Natural killer cell (primary cell): ENCODE results near the gene DCUN1D2. TPM values are rescaled to one million over a fixed set of nuclear protein-coding genes. Genes with fewer than 3 reads are reported as not detected.

Experiments
- ATAC-seq, 3 donors: fragments of 150-1000 bp in 2 of 3; fragments of 200-7000 bp in 1 of 3; cut with Tn5 transposase; 1 replicate in 1 of 3; 2 replicates in 2 of 3; pipeline ENCODE4 v1.10.0; 2021; ENCODE audit warnings: mild to moderate bottlenecking in 2 of 3, moderate library complexity in 2 of 3
- DNase-seq, 2 donors: peaks; one replicate each; pipeline versions ENCODE4 v3.0.0 to v3.0.0-alpha.2; 2013 to 2021; ENCODE audit warnings: mixed read lengths in 1 of 2
- H3K27ac ChIP-seq: one replicate; pipeline ENCODE4 v1.5.1; 2013; ENCODE audit warnings: mild to moderate bottlenecking, low read length
- H3K27me3 ChIP-seq: one replicate; pipeline ENCODE4 v1.6.1; 2013; ENCODE audit warnings: low read length; ENCODE audit not compliant: control insufficient read depth, insufficient read depth
- H3K36me3 ChIP-seq: one replicate; pipeline ENCODE4 v1.6.1; 2013; ENCODE audit warnings: low read length; ENCODE audit not compliant: control insufficient read depth, insufficient read depth
- H3K4me1 ChIP-seq: one replicate; pipeline ENCODE4 v1.6.1; 2013; ENCODE audit warnings: low read length; ENCODE audit not compliant: control insufficient read depth, insufficient read depth
- H3K4me3 ChIP-seq: one replicate; pipeline ENCODE4 v1.5.1; 2013; ENCODE audit warnings: low read length
- H3K9me3 ChIP-seq: one replicate; pipeline ENCODE4 v1.6.1; 2013; ENCODE audit warnings: low read length; ENCODE audit not compliant: control insufficient read depth, insufficient read depth
- H3K27ac Mint-ChIP-seq, 2 donors: one replicate each; pipeline ENCODE4 v1.8.0; 2022; ENCODE audit warnings: mild to moderate bottlenecking in 2 of 2, mixed read lengths in 2 of 2, moderate library complexity in 1 of 2
- H3K27me3 Mint-ChIP-seq, 2 donors: one replicate each; pipeline ENCODE4 v1.8.0; 2022; ENCODE audit warnings: low read depth in 2 of 2, mixed read lengths in 2 of 2
- H3K36me3 Mint-ChIP-seq: one replicate; pipeline ENCODE4 v1.8.0; 2022; ENCODE audit warnings: mixed read lengths
- H3K4me1 Mint-ChIP-seq, 2 donors: one replicate each; pipeline ENCODE4 v1.8.0; 2022; ENCODE audit warnings: mixed read lengths in 2 of 2
- H3K4me3 Mint-ChIP-seq: one replicate; pipeline ENCODE4 v1.8.0; 2022; ENCODE audit warnings: mild to moderate bottlenecking, moderate library complexity, mixed read lengths
- H3K9me3 Mint-ChIP-seq, 2 donors: one replicate each; pipeline ENCODE4 v1.8.0; 2022; ENCODE audit warnings: mixed read lengths in 2 of 2
- WGBS: methylation state at CpG from one replicate; pipeline ENCODE4 v1.1.7; 2013; ENCODE audit warnings: missing lambda C conversion rate; ENCODE audit not compliant: insufficient coverage; 5-methylcytosine and 5-hydroxymethylcytosine counted together
- intact Hi-C: fragments of 100-400 bp; cut with micrococcal nuclease; formaldehyde crosslinking; loops from one replicate; pipeline ENCODE4 v1.14.2; 2022
- total RNA-seq, 4 donors: library from RNA; stranded (reverse); fragments of 120-200 nt in 1 of 4; gene quantifications; one replicate each; pipeline versions ENCODE4 v1.2.3 to v1.2.4, GENCODE V29; 2013 to 2022
- TF ChIP-seq, protein P1 (sequence below): fragments of 200-600 bp; IDR thresholded peaks from one replicate; pipeline ENCODE4 v1.8.0; 2022; ENCODE audit warnings: antibody characterized with exemption

The DCUN1D2 gene
- total RNA-seq, 3 donors from 2014 or later (not counting 1 experiment from before 2014, with no cell fraction given), result 26.1 to 33.9 (median 27.1) TPM

DNA sequence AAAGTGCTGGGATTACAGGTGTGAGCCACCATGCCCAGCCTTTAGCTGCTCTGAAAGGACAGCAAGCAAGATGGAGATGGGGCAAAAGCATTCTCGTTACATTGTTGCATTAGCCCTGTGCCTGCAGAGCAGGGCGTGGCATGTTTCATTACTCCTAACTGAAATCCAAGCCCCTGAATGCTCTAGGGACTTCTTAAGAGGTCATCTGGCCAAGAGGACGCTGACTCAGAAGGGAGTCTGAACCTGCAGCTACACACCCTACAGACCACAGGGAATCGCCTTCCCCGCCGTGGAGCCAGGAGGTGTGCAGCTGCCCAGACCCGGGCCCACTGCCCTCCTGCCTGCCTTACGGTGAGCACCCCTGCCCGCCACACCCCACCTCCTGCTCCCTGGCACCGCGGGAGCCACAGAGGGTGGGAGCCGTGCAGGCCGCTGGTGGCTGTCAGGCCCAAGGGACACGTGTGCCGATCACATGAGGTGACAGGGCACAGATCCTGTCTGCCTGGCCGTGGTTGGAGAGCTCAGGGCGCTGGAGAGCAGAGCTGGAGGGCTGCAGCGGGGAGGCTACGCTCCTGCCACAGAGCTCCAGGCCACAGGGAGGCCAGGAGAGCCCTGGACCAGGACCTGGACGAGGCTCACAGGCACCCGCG, 64.4 kb downstream of the DCUN1D2 start:
- intact Hi-C loops, result no loop called here
- Mint-ChIP-seq H3K27ac (no peak overlapping the region), H3K4me1 (no peaks in the 10 kb centered on the region), H3K9me3 (no peaks in the 10 kb centered on the region), H3K4me3 (no peak overlapping the region), H3K36me3 (no peaks in the 10 kb centered on the region), H3K27me3 (no peaks in the 10 kb centered on the region)
- no peaks in the 10 kb centered on the region for H3K27me3 ChIP-seq
- TF ChIP-seq, protein P1, sequence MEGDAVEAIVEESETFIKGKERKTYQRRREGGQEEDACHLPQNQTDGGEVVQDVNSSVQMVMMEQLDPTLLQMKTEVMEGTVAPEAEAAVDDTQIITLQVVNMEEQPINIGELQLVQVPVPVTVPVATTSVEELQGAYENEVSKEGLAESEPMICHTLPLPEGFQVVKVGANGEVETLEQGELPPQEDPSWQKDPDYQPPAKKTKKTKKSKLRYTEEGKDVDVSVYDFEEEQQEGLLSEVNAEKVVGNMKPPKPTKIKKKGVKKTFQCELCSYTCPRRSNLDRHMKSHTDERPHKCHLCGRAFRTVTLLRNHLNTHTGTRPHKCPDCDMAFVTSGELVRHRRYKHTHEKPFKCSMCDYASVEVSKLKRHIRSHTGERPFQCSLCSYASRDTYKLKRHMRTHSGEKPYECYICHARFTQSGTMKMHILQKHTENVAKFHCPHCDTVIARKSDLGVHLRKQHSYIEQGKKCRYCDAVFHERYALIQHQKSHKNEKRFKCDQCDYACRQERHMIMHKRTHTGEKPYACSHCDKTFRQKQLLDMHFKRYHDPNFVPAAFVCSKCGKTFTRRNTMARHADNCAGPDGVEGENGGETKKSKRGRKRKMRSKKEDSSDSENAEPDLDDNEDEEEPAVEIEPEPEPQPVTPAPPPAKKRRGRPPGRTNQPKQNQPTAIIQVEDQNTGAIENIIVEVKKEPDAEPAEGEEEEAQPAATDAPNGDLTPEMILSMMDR, result no peak
- H3K9me3 ChIP-seq, result no peaks in the 10 kb centered on the region
- H3K27ac ChIP-seq, result no peak overlapping the region
- H3K36me3 ChIP-seq, result no peaks in the 10 kb centered on the region
- 91% methylated on average over 22 of the region's 22 CpGs for WGBS
- ATAC-seq (no peak), DNase-seq (no peak)
- no peak overlapping the region for H3K4me3 ChIP-seq
- H3K4me1 ChIP-seq, result no peaks in the 10 kb centered on the region

DNA sequence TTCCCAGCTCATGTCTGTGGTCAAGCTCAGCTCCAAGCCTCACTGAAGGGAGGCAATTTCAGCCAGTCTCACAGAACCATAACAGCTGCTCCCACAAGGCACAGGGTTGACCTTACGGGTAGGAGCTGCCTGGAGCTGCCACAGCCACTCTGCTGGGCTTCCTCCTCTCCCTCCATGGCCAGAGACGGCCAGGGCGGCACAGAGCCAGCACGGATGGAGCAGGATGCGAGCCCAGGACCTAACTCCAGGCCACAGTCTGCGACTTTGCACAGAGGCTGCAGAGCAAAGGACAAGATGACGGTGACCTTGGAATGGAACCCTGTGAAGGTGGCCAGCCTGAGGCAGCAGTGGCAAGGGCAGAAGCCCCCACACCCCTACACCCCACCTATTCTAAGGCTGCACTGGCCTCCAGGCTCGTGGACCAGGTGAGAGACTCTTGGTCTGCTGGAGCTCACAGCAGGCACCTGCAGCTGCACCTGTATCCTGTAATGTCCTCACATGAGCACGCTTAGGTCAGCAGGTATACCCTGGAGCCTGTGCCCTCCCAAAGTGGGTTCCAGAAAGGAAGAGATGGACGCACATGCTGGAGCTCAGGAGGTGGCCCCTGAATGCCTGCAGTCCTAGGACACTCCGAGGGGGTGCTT, 66.9 kb downstream of the DCUN1D2 start:
- Mint-ChIP-seq H3K4me3 (no peak overlapping the region), H3K4me1 (no peaks in the 10 kb centered on the region), H3K27ac (no peak overlapping the region), H3K27me3 (no peaks in the 10 kb centered on the region), H3K36me3 (no peaks in the 10 kb centered on the region), H3K9me3 (no peaks in the 10 kb centered on the region)
- TF ChIP-seq, protein P1, result no peak
- DNase-seq (no peak), ATAC-seq (no peak)
- 84% methylated on average over 11 of the region's 11 CpGs for WGBS
- intact Hi-C loops, result no loop called here
- no peaks in the 10 kb centered on the region for H3K27me3 ChIP-seq
- H3K9me3 ChIP-seq, result no peaks in the 10 kb centered on the region
- H3K4me3 ChIP-seq, result no peak overlapping the region
- H3K27ac ChIP-seq, result no peak overlapping the region
- H3K36me3 ChIP-seq, result no peaks in the 10 kb centered on the region
- H3K4me1 ChIP-seq, result no peaks in the 10 kb centered on the region

DNA sequence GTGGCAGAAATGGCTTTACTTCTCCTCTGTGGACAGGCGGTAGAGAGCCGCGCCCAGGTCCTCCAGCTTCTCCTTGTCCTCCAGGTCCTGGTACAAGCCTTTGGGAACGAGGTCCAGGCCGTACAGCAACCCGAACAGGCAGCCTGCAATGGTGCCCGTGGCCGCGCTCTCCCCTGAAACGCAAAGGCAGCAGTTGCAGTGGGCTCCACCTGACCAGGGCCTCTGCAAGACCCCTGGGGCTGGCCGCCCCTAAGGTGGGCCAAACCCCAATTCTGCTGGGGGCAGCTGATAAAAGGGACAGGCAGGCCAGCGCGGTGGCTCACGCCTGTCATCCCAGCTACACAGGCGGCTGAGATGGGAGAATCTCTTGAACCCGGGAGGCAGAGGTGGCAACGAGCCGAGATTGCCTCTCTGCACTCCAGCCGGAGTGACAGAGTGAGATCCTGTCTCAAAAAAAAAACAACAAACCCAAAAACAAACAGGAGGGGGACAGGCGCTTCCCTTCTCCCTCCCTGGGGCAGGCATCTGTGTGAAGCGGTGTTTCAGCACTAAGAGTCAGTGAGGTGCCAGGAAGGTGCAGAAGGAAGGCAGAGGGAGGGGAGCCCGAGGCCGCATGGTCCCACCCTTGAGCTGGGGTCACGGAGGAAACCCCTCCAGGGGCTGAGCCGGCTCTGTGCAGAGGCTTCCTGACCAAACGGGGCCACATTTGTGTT, 67.5 kb downstream of the DCUN1D2 start:
- Mint-ChIP-seq H3K4me3 (no peak overlapping the region), H3K4me1 (no peaks in the 10 kb centered on the region)

More for the DNA sequence above, 67.5 kb downstream of the DCUN1D2 start:
- WGBS, result 88% methylated on average over 26 of the region's 26 CpGs
- H3K4me1 ChIP-seq, result no peaks in the 10 kb centered on the region
- H3K27ac ChIP-seq, result no peak overlapping the region
- Mint-ChIP-seq H3K9me3 (no peaks in the 10 kb centered on the region), H3K27ac (no peak overlapping the region), H3K27me3 (no peaks in the 10 kb centered on the region), H3K36me3 (no peaks in the 10 kb centered on the region)
- no peaks in the 10 kb centered on the region for H3K36me3 ChIP-seq
- no peaks in the 10 kb centered on the region for H3K27me3 ChIP-seq
- no peaks in the 10 kb centered on the region for H3K9me3 ChIP-seq
- DNase-seq (no peak), ATAC-seq (no peak)
- TF ChIP-seq, protein P1, result no peak
- H3K4me3 ChIP-seq, result no peak overlapping the region
- intact Hi-C loops, result no loop called here
